Measurements from ENCODE around the gene CXXC4. TPM values are rescaled to one million over a fixed set of nuclear protein-coding genes. Genes with fewer than 3 reads are reported as not detected.
A peak's percentile ranks its signal among the peaks of the same experiment; 100 is the strongest.

Gene CXXC4
- total RNA-seq (2021), result 4.2 TPM in 2 replicates
- long read RNA-seq, partial matches to known transcripts, result 0 of 2 reads
- long read RNA-seq, other reads (novel, unspliced or antisense), result 2 of 2 reads

- no peaks in the 10 kb centered on the region for H3K79me1 ChIP-seq (ENCODE audit: insufficient read depth, low read depth, low read length, poor library complexity, severe bottlenecking)
- Mint-ChIP-seq H3K27ac (peak within 1 kb of the TSS; percentile 87 to 94 (median 94)), H3K9me3 (no peaks in the 10 kb centered on the region), H3K36me3 (ENCODE audit: insufficient read depth in 1 of 3, low read depth in 3 of 3) (no peaks in the 10 kb centered on the region; a peak in 2 of 7 replicates), H3K4me3 (peak within 1 kb of the TSS; percentile 83 to 95), H3K4me1 (peaks cover 33 to 35% of the 10 kb centered on the region in 2 experiments), H3K27me3 (ENCODE audit: low read depth) (peaks cover 5% of the 10 kb centered on the region)
- no peak within 1 kb of the TSS for H2AK5ac ChIP-seq (ENCODE audit: insufficient read length, low read length)
- peak within 1 kb of the TSS; percentile 98 for H3K4me2 ChIP-seq (ENCODE audit: insufficient read depth, insufficient read length, low read length)
- peak within 1 kb of the TSS; percentile 95 for H3K14ac ChIP-seq (ENCODE audit: insufficient read depth, low read length)
- H3K56ac ChIP-seq (ENCODE audit: insufficient read length, low read depth, low read length), result peak within 1 kb of the TSS; percentile 85
- H4K91ac ChIP-seq (ENCODE audit: insufficient read length, low read depth, low read length), result no peak within 1 kb of the TSS
- H3K18ac ChIP-seq (ENCODE audit: insufficient read length, low read depth, low read length), result peak within 1 kb of the TSS; percentile 83
- H3K27ac ChIP-seq (ENCODE audit: insufficient read length, low read depth, low read length), result no peak within 1 kb of the TSS
- peak; percentile 87 for DNase-seq
- peak within 1 kb of the TSS; percentile 99 for H2AFZ ChIP-seq (ENCODE audit: low read length)
- H3K9ac ChIP-seq (ENCODE audit: extremely low read depth, insufficient read length, low read length), result peak within 1 kb of the TSS; percentile 92
- no peaks in the 10 kb centered on the region for H3K79me2 ChIP-seq (ENCODE audit: insufficient read depth, low read length)
- no peak within 1 kb of the TSS for H3T11ph ChIP-seq (ENCODE audit: low read length)
- peak within 1 kb of the TSS; percentile 70 for H4K5ac ChIP-seq (ENCODE audit: insufficient read length, low read depth, low read length)
- no peaks in the 10 kb centered on the region; the same call in 1 of the 2 replicates for H3K4me1 ChIP-seq (ENCODE audit: insufficient read depth, low read length)
- H3K23me2 ChIP-seq (ENCODE audit: insufficient read length, low read depth, low read length, poor library complexity, severe bottlenecking), result peaks cover 21% of the 10 kb centered on the region
- TF ChIP-seq, protein P1, sequence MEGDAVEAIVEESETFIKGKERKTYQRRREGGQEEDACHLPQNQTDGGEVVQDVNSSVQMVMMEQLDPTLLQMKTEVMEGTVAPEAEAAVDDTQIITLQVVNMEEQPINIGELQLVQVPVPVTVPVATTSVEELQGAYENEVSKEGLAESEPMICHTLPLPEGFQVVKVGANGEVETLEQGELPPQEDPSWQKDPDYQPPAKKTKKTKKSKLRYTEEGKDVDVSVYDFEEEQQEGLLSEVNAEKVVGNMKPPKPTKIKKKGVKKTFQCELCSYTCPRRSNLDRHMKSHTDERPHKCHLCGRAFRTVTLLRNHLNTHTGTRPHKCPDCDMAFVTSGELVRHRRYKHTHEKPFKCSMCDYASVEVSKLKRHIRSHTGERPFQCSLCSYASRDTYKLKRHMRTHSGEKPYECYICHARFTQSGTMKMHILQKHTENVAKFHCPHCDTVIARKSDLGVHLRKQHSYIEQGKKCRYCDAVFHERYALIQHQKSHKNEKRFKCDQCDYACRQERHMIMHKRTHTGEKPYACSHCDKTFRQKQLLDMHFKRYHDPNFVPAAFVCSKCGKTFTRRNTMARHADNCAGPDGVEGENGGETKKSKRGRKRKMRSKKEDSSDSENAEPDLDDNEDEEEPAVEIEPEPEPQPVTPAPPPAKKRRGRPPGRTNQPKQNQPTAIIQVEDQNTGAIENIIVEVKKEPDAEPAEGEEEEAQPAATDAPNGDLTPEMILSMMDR (conservative IDR thresholded peaks at IDR 0.05), result no peak
- H2BK12ac ChIP-seq (ENCODE audit: insufficient read length, low read depth, low read length), result peak within 1 kb of the TSS; percentile 10
- H4K8ac ChIP-seq (replicated peaks; ENCODE audit: insufficient read length, low read depth, low read length), result peak within 1 kb of the TSS; percentile 74
- H3K9me3 ChIP-seq (ENCODE audit: control insufficient read depth, low read depth, low read length), result no peaks in the 10 kb centered on the region
- WGBS (ENCODE audit: extremely low coverage, insufficient read length, low lambda C conversion rate), result no CpG with 5 or more reads among the region's 42 CpGs
- H3K27me3 ChIP-seq (ENCODE audit: insufficient read depth, low read length), result no peaks in the 10 kb centered on the region
- H2BK5ac ChIP-seq (ENCODE audit: insufficient read length, low read length), result no peak within 1 kb of the TSS
- no peak within 1 kb of the TSS for H2BK15ac ChIP-seq (ENCODE audit: low read depth, low read length)
- no peak within 1 kb of the TSS for H3K23ac ChIP-seq (ENCODE audit: insufficient read length, low read depth, low read length)
- H2BK120ac ChIP-seq (ENCODE audit: low read depth, low read length, poor library complexity, severe bottlenecking), result peak within 1 kb of the TSS; percentile 69
- H2BK20ac ChIP-seq (ENCODE audit: low read depth, low read length, poor library complexity, severe bottlenecking), result no peak within 1 kb of the TSS
- H3K4ac ChIP-seq (ENCODE audit: low read depth, low read length), result no peak within 1 kb of the TSS
- no peaks in the 10 kb centered on the region for H4K20me1 ChIP-seq (ENCODE audit: control insufficient read depth, insufficient read depth, insufficient read length)
Observed at GRCh38 chr4:104494822-104495559, at the start of gene CXXC4. TSS of gene CXXC4 (minus strand) at chr4:104494894. CDS start at chr4:104491802, 3,092 bp downstream.
